GM08714 (cell line): ENCODE measurements around the gene RHD.
"Not testable (repeated sequence)": the region's sequence is repeated elsewhere in the genome, so short reads cannot be mapped to it uniquely, and the experiment has no call there.

Experiments used
- H3K4me3 ChIP-seq: fragments of 200-500 bp; sonication (Bioruptor generic); 2 replicates; pipeline ENCODE4 v1.5.1; 2014; ENCODE audit warnings: mild to moderate bottlenecking, low read length, inconsistent platforms
- ZNF274 ChIP-seq: IDR thresholded peaks from 2 replicates; pipeline ENCODE4 v1.6.1; 2012; ENCODE audit warnings: mild to moderate bottlenecking, low read depth, low read length

RHD gene

GRCh38 chr1:25247024-25247828 is 25.1 kb upstream of the RHD start, which contains the start of gene RSRP1:
TSS of gene RSRP1 (minus strand) at chr1:25247454. CDS start at chr1:25246963, 491 bp downstream.
- H3K4me3 ChIP-seq, result peak within 1 kb of the TSS; percentile 91
- TF ChIP-seq ZNF274, result no peak

- peak overlapping the region; percentile 75 for H3K4me3 ChIP-seq
- no peak for TF ChIP-seq ZNF274
Observed at GRCh38 chr1:25247829-25248754, 24.2 kb upstream of the RHD start.

GRCh38 chr1:25253911-25254310 is 18.4 kb upstream of the RHD start:
- H3K4me3 ChIP-seq, result no peak overlapping the region
- no peak for TF ChIP-seq ZNF274

- no peak for TF ChIP-seq ZNF274
- no peak overlapping the region for H3K4me3 ChIP-seq
Observed at GRCh38 chr1:25255706-25256577, 16.4 kb upstream of the RHD start.

GRCh38 chr1:25256578-25256965 is 15.7 kb upstream of the RHD start:
- no peak for TF ChIP-seq ZNF274
- no peak overlapping the region for H3K4me3 ChIP-seq

- no peak overlapping the region for H3K4me3 ChIP-seq
Observed at GRCh38 chr1:25257196-25257595, 15.1 kb upstream of the RHD start.

GRCh38 chr1:25259813-25260212 is 12.5 kb upstream of the RHD start:
- not testable (repeated sequence) for H3K4me3 ChIP-seq

More at GRCh38 chr1:25257196-25257595, 15.1 kb upstream of the RHD start:
- no peak for TF ChIP-seq ZNF274

- not testable (repeated sequence) for H3K4me3 ChIP-seq
Observed at GRCh38 chr1:25260336-25260735, 12.0 kb upstream of the RHD start.

- H3K4me3 ChIP-seq, result peak overlapping the region; percentile 87
Observed at GRCh38 chr1:25266554-25267287, 5.6 kb upstream of the RHD start.

- peak overlapping the region; percentile 75; the same call in 1 of the 2 replicates for H3K4me3 ChIP-seq
Observed at GRCh38 chr1:25267288-25268142, 4.8 kb upstream of the RHD start.

- H3K4me3 ChIP-seq, result peak overlapping the region; percentile 56; the same call in 1 of the 2 replicates
Observed at GRCh38 chr1:25268143-25268760, 4.1 kb upstream of the RHD start.

- H3K4me3 ChIP-seq, result not testable (repeated sequence)
Observed at GRCh38 chr1:25275648-25276047, 3.3 kb downstream of the RHD start.

- not testable (repeated sequence) for H3K4me3 ChIP-seq
Observed at GRCh38 chr1:25277295-25277694, 5.0 kb downstream of the RHD start.

- H3K4me3 ChIP-seq, result not testable (repeated sequence)
Observed at GRCh38 chr1:25278358-25278757, 6.0 kb downstream of the RHD start.

GRCh38 chr1:25278790-25279189 is 6.5 kb downstream of the RHD start:
- H3K4me3 ChIP-seq, result not testable (repeated sequence)

GRCh38 chr1:25279693-25280111 is 7.4 kb downstream of the RHD start:
- H3K4me3 ChIP-seq, result not testable (repeated sequence)

GRCh38 chr1:25285862-25286261 is 13.6 kb downstream of the RHD start:
- H3K4me3 ChIP-seq, result not testable (repeated sequence)

GRCh38 chr1:25287164-25287563 is 14.9 kb downstream of the RHD start:
- H3K4me3 ChIP-seq, result not testable (repeated sequence)
